Brain microvascular endothelial cell (primary cell): Measurements from ENCODE around the gene TAF4.

Experiments
- DNase-seq: peaks from one replicate; pipeline ENCODE4 v3.0.0-alpha.2; 2020
- H3K27ac ChIP-seq: fragments of 250-450 bp; sonication (Bioruptor Pico); 2 replicates; pipeline ENCODE4 v1.5.1; 2020; ENCODE audit warnings: mild to moderate bottlenecking, moderate library complexity
- H3K27me3 ChIP-seq: fragments of 250-450 bp; sonication (Bioruptor Pico); replicated peaks from 2 replicates; pipeline ENCODE4 v1.5.1; 2020; ENCODE audit warnings: mild to moderate bottlenecking
- H3K36me3 ChIP-seq: fragments of 250-450 bp; sonication (Bioruptor Pico); replicated peaks from 2 replicates; pipeline ENCODE4 v1.5.1; 2020; ENCODE audit warnings: mild to moderate bottlenecking
- H3K4me3 ChIP-seq: 2 replicates; pipeline ENCODE4 v1.5.1; 2011; ENCODE audit warnings: low read depth, mild to moderate bottlenecking, control low read depth, low read length, moderate library complexity
- CTCF ChIP-seq: IDR thresholded peaks from 2 replicates; pipeline ENCODE4 v1.5.1; 2011; ENCODE audit warnings: low read depth, mild to moderate bottlenecking, moderate library complexity, low read length, control low read depth, inconsistent platforms; ENCODE audit errors: missing control alignments
- in situ Hi-C: cut with HindIII; loops from 2 replicates; pipeline ENCODE4 v1.10.0; 2017; ENCODE audit warnings: low sequenced_read_pairs, low pct_ligation_motif_present

Gene TAF4

GRCh38 chr20:62104791-62105345 is 39.2 kb upstream of the TAF4 start:
- Histone ChIP-seq H3K4me3 (no peak overlapping the region), H3K36me3 (no peaks in the 10 kb centered on the region), H3K27ac (no peak overlapping the region), H3K27me3 (no peaks in the 10 kb centered on the region)
- no peak for DNase-seq
- in situ Hi-C loops: no loop called here
- TF ChIP-seq CTCF: no peak

DNA sequence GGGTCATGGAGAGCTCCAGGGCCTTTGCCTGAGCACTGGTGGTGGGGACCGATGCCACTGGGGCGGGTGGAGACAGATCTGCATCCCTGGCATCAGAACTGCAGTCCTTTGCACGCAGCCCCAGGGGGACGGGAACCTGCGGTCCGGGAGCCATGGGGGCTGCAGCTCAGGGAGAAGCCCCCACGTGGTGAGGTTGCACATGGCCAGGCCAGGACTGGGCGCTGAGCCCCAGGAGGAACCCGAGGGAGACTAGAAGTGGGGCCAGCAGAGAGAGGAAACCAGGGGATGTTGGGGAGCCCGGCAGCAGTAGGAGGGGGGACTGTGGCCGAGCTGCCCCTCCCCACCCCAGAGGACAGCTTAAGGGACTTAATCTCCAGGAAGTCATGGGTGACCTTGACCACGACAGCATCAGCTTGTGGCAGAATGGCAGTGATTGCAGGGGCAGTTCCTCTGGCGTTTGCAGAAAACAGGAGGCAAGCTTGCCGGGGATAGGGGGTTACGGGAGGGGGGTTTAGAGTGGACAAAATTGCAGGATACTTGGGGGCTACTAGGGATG is 38.6 kb upstream of the TAF4 start:
- TF ChIP-seq CTCF: no peak
- H3K4me3 ChIP-seq: no peak overlapping the region
- in situ Hi-C loops: no loop called here
- DNase-seq: no peak
- H3K27ac ChIP-seq: no peak overlapping the region
- H3K27me3 ChIP-seq: no peaks in the 10 kb centered on the region
- no peaks in the 10 kb centered on the region for H3K36me3 ChIP-seq

- in situ Hi-C loops: no loop called here
- H3K27me3 ChIP-seq: no peaks in the 10 kb centered on the region
Observed at GRCh38 chr20:62103508-62104233, 38.0 kb upstream of the TAF4 start.

DNA sequence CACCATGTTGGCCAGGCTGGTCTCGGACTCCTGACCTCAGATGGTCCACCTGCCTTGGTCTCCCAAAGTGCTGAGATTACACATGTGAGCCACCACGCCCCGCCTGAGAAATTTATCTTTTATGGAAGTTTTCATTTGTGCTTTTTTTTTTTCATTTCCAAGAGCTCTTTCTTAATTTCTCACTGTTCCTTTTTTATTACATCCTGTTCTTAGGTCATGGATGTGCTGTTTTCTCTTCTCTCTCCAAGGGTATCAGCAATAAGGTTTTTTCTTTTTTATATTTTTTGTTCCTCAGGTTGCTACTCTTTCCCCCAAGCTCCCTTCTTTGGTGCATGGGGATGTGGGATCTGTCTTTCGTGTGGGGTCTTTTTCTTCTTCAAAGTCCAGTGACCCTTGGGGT is 35.4 kb upstream of the TAF4 start:
- H3K4me3 ChIP-seq: no peak overlapping the region
- H3K36me3 ChIP-seq: no peaks in the 10 kb centered on the region
- no peak for TF ChIP-seq CTCF
- H3K27ac ChIP-seq: no peak overlapping the region
- H3K27me3 ChIP-seq: no peaks in the 10 kb centered on the region
- in situ Hi-C loops: no loop called here
- DNase-seq: no peak

More at GRCh38 chr20:62103508-62104233, 38.0 kb upstream of the TAF4 start:
- DNase-seq: no peak
- no peak overlapping the region for H3K27ac ChIP-seq
- H3K36me3 ChIP-seq: no peaks in the 10 kb centered on the region
- H3K4me3 ChIP-seq: no peak overlapping the region
- no peak for TF ChIP-seq CTCF

DNA sequence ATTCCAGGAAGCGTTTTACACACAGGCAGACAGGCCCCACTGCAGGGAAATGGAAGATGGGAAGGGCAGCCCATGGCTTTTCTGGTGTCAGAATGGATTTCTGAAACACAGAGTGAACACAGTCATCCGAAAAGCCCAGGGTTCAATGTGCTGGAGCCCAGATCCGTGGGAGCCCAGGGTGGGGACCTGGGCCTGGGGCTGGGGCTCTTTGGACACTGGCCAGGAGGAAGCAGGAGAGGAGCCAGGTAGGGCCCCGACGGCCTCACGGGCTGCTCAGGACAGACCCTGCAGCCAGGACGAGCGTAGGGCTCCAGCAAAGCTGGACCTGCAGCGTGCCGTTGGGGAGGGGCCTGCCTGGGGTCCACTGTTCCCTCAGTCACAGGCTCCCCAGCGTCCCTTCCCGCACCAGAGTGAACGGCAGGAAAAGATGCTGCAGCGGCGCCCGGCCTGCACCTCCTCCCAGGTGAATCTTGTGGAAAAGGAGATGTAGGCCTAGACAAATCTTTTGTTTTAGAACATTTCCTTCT is 32.3 kb upstream of the TAF4 start:
- no peak for TF ChIP-seq CTCF

More for the DNA sequence above, 32.3 kb upstream of the TAF4 start:
- in situ Hi-C loops: no loop called here
- no peak for DNase-seq
- Histone ChIP-seq H3K4me3 (no peak overlapping the region), H3K27me3 (no peaks in the 10 kb centered on the region), H3K36me3 (no peaks in the 10 kb centered on the region), H3K27ac (no peak overlapping the region)
